ENCODE results near the gene CORIN. TPM values are rescaled to one million over a fixed set of nuclear protein-coding genes. Genes with fewer than 3 reads are reported as not detected.

Gene CORIN
- total and polyA plus RNA-seq, 2 donors (not counting 1 experiment from before 2014, with no cell fraction given): 0.25 TPM; not detected in 1

DNA sequence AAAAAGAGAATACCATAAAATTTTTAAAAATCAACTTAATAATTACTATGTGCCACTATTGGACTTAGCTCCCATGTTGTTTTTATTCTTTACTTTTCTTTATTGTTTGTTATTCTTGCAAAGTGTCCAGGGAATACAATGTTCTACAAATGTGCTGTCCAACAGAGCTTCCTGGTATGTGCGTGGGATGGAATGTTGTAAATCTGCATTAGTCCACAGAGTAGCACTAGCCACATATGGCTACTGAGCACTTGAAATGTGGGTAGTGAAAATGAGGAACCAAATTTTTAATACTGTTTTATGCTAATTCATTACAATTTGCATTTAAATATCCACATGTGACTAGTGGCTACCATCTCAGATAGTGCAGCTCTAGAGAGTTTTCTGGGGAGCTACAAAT, 14.3 kb upstream of the CORIN start:
- no CpG with 5 or more reads among the region's 1 CpG for WGBS (ENCODE audit: insufficient coverage)
- Histone ChIP-seq H3K9me3 (ENCODE audit: control extremely low read depth in 1 of 3, control insufficient read depth in 2 of 3, insufficient read depth in 1 of 3, low read length in 2 of 3) (no peaks in the 10 kb centered on the region), H3K79me2 (ENCODE audit: control insufficient read depth, insufficient read depth, low read length) (no peaks in the 10 kb centered on the region), H3K4me2 (replicated peaks; ENCODE audit: low read depth, low read length, poor library complexity, severe bottlenecking) (no peak overlapping the region), H4K20me1 (ENCODE audit: control insufficient read depth, insufficient read depth, low read length, poor library complexity, severe bottlenecking) (no peaks in the 10 kb centered on the region), H3K9ac (ENCODE audit: low read length) (no peak overlapping the region), H3K27me3 (replicated peaks in 1 of 4; ENCODE audit: control extremely low read depth in 1 of 4, control insufficient read depth in 3 of 4, insufficient read depth in 4 of 4, low read length in 3 of 4) (no peaks in the 10 kb centered on the region), H3K4me1 (ENCODE audit: control insufficient read depth in 2 of 2, insufficient read depth in 2 of 2, low read length in 2 of 2) (no peaks in the 10 kb centered on the region), H3K4me3 (ENCODE audit: control extremely low read depth in 1 of 5, extremely low read depth in 1 of 5, insufficient read depth in 1 of 5, low read depth in 2 of 5, low read length in 4 of 5) (no peak overlapping the region), H3K36me3 (replicated peaks in 1 of 2; ENCODE audit: control extremely low read depth in 1 of 2, control insufficient read depth in 1 of 2, extremely low read depth in 1 of 2, insufficient read depth in 2 of 2, low read length in 1 of 2) (peaks cover 5 to 10% of the 10 kb centered on the region in 2 experiments), H3K27ac (ENCODE audit: low read length in 2 of 2) (no peak overlapping the region), H2AFZ (ENCODE audit: insufficient read depth, low read depth, low read length, poor library complexity, severe bottlenecking) (no peak overlapping the region)
- ChIA-PET POLR2A (no interaction called here), CTCF (interaction anchor here (1.1 kb wide), 1 partner anchor 12 kb away, joined by 3 read pairs; no protein-coding TSS in a partner anchor)
- H3K4me3 Mint-ChIP-seq: no peak overlapping the region
- H3K27me3 Mint-ChIP-seq: no peaks in the 10 kb centered on the region
- H3K27ac Mint-ChIP-seq: no peak overlapping the region
- ATAC-seq (ENCODE audit: low read depth): no peak
- intact Hi-C loops (cut with micrococcal nuclease): no loop called here
- DNase-seq: no peak
- no peaks in the 10 kb centered on the region for H3K4me1 Mint-ChIP-seq
- no peaks in the 10 kb centered on the region for H3K9me3 Mint-ChIP-seq (ENCODE audit: insufficient read depth)
- TF ChIP-seq, protein P1, sequence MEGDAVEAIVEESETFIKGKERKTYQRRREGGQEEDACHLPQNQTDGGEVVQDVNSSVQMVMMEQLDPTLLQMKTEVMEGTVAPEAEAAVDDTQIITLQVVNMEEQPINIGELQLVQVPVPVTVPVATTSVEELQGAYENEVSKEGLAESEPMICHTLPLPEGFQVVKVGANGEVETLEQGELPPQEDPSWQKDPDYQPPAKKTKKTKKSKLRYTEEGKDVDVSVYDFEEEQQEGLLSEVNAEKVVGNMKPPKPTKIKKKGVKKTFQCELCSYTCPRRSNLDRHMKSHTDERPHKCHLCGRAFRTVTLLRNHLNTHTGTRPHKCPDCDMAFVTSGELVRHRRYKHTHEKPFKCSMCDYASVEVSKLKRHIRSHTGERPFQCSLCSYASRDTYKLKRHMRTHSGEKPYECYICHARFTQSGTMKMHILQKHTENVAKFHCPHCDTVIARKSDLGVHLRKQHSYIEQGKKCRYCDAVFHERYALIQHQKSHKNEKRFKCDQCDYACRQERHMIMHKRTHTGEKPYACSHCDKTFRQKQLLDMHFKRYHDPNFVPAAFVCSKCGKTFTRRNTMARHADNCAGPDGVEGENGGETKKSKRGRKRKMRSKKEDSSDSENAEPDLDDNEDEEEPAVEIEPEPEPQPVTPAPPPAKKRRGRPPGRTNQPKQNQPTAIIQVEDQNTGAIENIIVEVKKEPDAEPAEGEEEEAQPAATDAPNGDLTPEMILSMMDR (IDR thresholded peaks at IDR 0.05): no peak
- no peak for TF ChIP-seq EZH2 (IDR thresholded peaks at IDR 0.05; ENCODE audit: borderline replicate concordance, insufficient read depth, low read depth, low read length, poor library complexity, severe bottlenecking)

DNA sequence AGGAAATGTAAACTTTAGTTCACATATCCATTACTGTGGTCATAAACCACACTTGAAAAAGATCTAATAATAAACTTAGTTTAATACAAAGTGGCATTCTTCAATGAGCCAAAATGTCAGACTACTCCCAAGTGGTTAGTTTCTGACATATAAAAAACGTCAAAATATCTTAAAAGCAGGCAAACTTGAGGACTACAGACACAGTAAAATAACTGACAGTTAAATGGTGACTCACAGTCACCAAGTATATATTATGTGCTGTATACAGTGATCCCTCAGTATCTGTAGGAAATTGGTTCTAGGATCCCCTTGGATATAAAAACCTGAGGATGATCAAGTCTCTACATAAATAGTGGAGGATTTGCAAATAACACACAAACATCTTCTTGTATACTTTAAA, 11.6 kb upstream of the CORIN start:
- no peak overlapping the region for H3K9ac ChIP-seq (ENCODE audit: low read length)
- no peak overlapping the region for H3K4me2 ChIP-seq (replicated peaks; ENCODE audit: low read depth, low read length, poor library complexity, severe bottlenecking)
- Mint-ChIP-seq H3K9me3 (ENCODE audit: insufficient read depth) (no peaks in the 10 kb centered on the region), H3K4me3 (no peak overlapping the region), H3K27me3 (no peaks in the 10 kb centered on the region), H3K4me1 (no peaks in the 10 kb centered on the region), H3K27ac (no peak overlapping the region)
- ChIA-PET POLR2A (no interaction called here), CTCF (interaction anchor here (0.8 kb wide), 1 partner anchor 10 kb away, joined by 3 read pairs; no protein-coding TSS in a partner anchor)
- no peaks in the 10 kb centered on the region for H4K20me1 ChIP-seq (ENCODE audit: control insufficient read depth, insufficient read depth, low read length, poor library complexity, severe bottlenecking)
- no peaks in the 10 kb centered on the region for H3K27me3 ChIP-seq (replicated peaks in 1 of 4; ENCODE audit: control extremely low read depth in 1 of 4, control insufficient read depth in 3 of 4, insufficient read depth in 4 of 4, low read length in 3 of 4)
- no CpG with 5 or more reads among the region's 1 CpG for WGBS (ENCODE audit: insufficient coverage)
- no peak overlapping the region for H2AFZ ChIP-seq (ENCODE audit: insufficient read depth, low read depth, low read length, poor library complexity, severe bottlenecking)
- peaks cover 5 to 10% of the 10 kb centered on the region in 2 experiments for H3K36me3 ChIP-seq (replicated peaks in 1 of 2; ENCODE audit: control extremely low read depth in 1 of 2, control insufficient read depth in 1 of 2, extremely low read depth in 1 of 2, insufficient read depth in 2 of 2, low read length in 1 of 2)
- DNase-seq (no peak), ATAC-seq (ENCODE audit: low read depth) (no peak)
- no peaks in the 10 kb centered on the region for H3K9me3 ChIP-seq (ENCODE audit: control extremely low read depth in 1 of 3, control insufficient read depth in 2 of 3, insufficient read depth in 1 of 3, low read length in 2 of 3)
- H3K27ac ChIP-seq (ENCODE audit: low read length in 2 of 2): no peak overlapping the region
- H3K4me3 ChIP-seq (ENCODE audit: control extremely low read depth in 1 of 5, extremely low read depth in 1 of 5, insufficient read depth in 1 of 5, low read depth in 2 of 5, low read length in 4 of 5): no peak overlapping the region
- H3K4me1 ChIP-seq (ENCODE audit: control insufficient read depth in 2 of 2, insufficient read depth in 2 of 2, low read length in 2 of 2): no peaks in the 10 kb centered on the region
- TF ChIP-seq, protein P1 (IDR thresholded peaks at IDR 0.05): no peak
- TF ChIP-seq EZH2 (IDR thresholded peaks at IDR 0.05; ENCODE audit: borderline replicate concordance, insufficient read depth, low read depth, low read length, poor library complexity, severe bottlenecking): no peak
- no peaks in the 10 kb centered on the region for H3K79me2 ChIP-seq (ENCODE audit: control insufficient read depth, insufficient read depth, low read length)
- intact Hi-C loops (cut with micrococcal nuclease): no loop called here

Data from B cell (primary cell).